Measurements from ENCODE around the gene YBEY. TPM values are rescaled to one million over a fixed set of nuclear protein-coding genes. Genes with fewer than 3 reads are reported as not detected.
"Not testable (repeated sequence)": the region's sequence is repeated elsewhere in the genome, so short reads cannot be mapped to it uniquely, and the experiment has no call there.

YBEY gene
- total RNA-seq, 1 donor from 2014 or later = 8.9 TPM

DNA sequence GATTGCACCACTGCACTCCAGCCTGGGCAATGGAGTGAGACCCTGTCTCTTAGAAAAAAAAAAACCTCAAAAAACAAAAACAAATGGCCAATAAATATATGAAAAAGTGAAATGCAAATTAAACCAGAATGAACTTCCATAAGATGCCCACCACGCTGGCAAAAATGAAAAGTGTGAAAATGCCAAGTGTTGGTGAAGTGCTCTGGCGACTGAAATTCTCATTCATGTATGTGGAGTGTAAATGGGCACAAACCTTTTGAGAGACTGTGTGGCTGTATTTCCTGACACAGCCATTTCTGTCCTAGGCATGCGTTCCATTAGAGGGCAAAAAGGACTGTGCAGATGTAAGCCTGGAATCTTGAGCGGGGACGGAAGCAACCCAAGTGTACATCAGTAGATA is 18.3 kb downstream of the YBEY start:
- DNase-seq (ENCODE audit: low spot score) = no peak

- no peak for DNase-seq (ENCODE audit: low spot score)
Measured at GRCh38 chr21:46304955-46305354, 18.8 kb downstream of the YBEY start.

DNA sequence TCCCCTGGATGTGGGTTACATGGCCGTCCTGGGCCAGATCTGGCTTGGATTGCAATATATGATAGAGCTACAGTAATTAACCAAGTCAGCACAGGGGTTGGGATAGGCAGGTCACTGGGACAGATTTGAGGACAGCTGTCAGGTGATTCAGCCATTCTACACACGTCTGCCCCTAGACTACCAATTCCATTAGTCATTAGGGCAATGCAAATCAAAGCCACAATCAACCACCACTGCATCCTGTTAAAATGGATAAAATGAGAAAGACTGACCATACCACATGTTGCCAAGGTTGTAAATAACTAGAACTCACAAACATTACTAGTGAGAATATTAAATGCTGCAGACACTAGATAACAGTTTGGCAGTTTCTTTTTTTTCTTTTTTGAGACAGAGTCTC is 21.5 kb downstream of the YBEY start:
- DNase-seq (ENCODE audit: low spot score) = no peak

- no peak for DNase-seq (ENCODE audit: low spot score)
Measured at GRCh38 chr21:46308431-46308830, 22.3 kb downstream of the YBEY start.

GRCh38 chr21:46310260-46310659 is 24.1 kb downstream of the YBEY start:
- not testable (repeated sequence) for DNase-seq (ENCODE audit: low spot score)

DNA sequence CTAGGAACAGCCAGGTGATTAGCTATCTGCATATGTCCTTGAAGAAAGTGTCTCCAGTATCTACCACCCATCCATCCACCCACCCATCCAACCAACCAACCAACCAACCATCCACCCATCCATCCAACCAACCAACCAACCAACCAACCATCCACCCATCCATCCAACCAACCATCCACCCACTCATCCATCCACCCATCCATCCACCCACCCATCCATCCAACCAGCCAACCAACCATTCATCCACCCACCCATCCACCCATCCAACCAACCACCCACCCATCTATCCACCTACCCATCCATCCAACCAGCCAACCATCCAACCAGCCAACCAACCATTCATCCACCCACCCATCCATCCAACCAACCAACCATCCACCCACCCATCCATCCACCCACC is 25.4 kb downstream of the YBEY start:
- no peak for DNase-seq (ENCODE audit: low spot score)

DNA sequence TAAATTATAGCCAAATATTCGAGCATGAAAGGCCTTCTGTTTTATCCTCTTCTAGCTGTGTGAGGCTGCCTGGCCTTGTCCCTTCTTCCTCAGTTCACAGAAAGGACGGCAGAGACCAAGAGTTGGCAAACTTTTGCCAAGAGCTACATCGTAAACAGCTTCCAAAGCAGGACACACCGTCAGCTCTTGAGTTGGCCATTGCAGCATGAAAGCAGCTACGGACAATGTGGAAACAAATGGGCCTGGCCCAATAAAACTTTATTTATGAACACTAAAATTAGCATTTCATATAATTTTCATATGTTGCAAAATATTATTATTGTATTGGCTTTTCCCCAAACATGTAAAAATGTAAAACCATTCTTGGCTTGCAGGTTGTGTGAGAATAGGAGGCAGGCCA is 26.8 kb downstream of the YBEY start:
- DNase-seq (ENCODE audit: low spot score) = no peak

DNA sequence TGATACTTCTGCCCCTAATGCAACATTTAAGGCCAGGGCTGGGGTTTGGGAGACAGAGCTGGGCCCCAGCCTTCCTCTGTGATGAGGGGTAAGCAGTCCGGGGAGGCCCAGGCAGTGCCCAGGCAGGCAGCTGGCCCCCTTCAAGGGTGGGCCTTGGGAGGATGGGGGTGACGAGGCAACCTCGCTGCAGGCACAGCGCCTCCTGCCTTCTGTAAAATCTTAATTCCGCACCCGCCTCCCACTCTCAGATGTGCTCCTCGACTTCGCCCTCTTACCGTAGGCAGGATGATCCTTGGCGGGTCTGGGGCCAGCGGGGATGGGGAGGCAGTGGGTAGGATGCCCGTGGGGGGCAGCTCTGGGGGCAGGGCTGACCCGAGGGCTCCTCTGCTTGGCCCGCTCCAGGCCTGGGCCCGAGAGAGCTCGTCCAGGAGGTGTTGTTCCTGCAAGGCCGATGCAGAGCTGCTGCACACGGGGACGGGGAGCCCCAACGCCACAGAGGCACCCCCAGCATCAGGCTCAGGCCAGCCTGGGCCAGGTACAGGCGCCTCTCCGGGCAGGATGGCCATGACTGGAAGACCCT is 28.4 kb downstream of the YBEY start:
- no peak for DNase-seq (ENCODE audit: low spot score)

DNA sequence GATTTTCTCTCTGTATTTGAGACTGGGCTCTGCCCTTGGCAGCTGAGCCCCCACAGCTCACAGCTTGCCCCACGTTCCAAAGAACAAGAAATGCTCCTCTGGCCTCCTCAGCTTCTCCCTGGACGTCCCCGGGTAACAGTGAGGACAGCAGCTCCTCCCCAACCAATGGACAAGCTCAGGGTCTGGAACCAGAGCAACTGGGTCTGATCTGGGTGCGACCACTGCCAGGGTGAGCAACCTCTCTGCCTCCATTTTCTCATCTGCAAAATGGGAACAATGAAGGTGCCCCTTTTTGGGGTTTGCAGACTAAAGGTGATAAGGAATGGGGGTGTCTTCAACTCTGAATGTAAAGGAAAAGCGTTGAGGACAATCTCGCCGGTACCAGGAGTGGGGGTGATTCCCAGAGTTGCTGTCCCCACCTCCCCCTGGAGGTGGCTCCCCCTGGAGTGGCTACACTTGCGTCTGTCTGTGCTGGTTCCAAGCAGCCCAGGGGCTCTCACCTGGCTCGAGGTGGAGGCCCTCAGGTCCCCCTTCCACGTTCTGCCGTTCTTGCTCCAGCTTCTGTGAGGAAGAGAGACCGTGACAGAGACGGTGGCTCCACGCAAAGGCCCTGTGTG is 30.7 kb downstream of the YBEY start:
- no peak for DNase-seq (ENCODE audit: low spot score)

DNA sequence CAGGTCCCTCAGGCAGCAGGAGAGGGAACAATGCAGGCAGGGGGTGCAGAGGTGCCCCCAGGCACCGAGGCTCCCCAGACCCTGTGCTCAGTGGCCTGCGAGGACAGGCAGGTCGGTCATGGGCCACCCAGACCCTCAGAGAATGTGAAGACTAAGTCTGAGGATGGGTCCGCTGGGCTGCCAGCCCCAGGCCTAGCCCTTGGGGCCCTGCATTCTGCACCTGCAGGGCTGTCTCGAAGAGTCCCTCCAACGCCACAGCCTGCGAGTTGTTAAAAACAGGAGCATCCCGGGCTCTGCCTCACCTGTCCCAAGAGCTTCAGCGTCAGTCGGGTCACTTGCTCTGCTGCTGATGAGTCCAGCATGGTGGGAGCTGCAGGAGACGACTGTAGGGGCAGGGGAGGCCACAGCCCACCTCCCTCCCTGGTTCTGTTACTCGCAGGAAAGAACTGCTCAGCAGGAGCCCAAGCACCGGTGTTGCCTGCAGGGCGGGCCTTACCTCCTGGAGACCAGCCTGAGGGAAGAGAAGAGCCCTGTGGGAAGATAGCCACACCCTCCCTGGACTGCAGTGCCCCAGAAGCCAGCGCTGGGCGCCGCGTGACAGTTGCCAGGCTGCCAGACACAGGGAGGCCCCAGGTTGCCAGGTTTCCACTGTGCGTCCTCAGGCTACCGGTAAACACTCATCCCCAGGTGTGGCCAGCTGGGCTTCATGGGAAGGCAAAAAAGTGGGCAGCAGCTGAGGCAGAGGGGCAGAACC is 31.7 kb downstream of the YBEY start:
- peak; percentile 64 for DNase-seq (ENCODE audit: low spot score)

GRCh38 chr21:46318464-46318845 is 32.3 kb downstream of the YBEY start:
- DNase-seq (ENCODE audit: low spot score) = no peak

DNA sequence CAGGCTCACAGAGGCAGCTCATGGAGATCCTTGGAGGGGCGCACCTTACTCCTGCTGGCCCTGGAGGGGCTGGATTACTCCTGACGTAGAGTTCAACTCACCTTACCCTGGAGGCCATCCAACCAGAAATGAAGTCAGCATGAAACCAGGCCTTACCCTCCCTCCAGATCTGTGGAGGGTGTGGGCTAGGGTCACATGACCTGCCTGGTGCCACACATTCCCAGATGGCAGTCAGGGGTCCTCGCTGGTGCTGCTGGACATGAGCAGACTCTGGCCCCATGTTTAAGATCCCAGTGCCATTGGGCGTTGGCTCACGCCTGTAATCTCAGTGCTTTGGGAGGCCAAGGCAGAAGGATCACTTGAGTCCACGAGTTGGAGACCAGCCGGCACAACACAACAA is 33.0 kb downstream of the YBEY start:
- DNase-seq (ENCODE audit: low spot score) = no peak

GRCh38 chr21:46320331-46320801 is 34.2 kb downstream of the YBEY start:
- no peak for DNase-seq (ENCODE audit: low spot score)

GRCh38 chr21:46322351-46323226 is 36.4 kb downstream of the YBEY start:
- DNase-seq (ENCODE audit: low spot score) = no peak

GRCh38 chr21:46323227-46323709 is 37.1 kb downstream of the YBEY start:
- DNase-seq (ENCODE audit: low spot score) = no peak

- DNase-seq (ENCODE audit: low spot score) = peak; percentile 98
Measured at GRCh38 chr21:46323710-46324389, 37.7 kb downstream of the YBEY start, which contains the start of the genes C21orf58 and PCNT. Gene C21orf58, minus strand, starts transcription at chr21:46323870. Its CDS starts 1,132 bp downstream, at chr21:46322738. Gene PCNT, plus strand, starts transcription at chr21:46324156. Its CDS starts 73 bp downstream, at chr21:46324229.

GRCh38 chr21:46324390-46325072 is 38.4 kb downstream of the YBEY start:
- peak; percentile 82 for DNase-seq (ENCODE audit: low spot score)

GRCh38 chr21:46325073-46325912 is 39.2 kb downstream of the YBEY start:
- no peak for DNase-seq (ENCODE audit: low spot score)

- DNase-seq (ENCODE audit: low spot score) = no peak
Measured at GRCh38 chr21:46326110-46326703, 40.1 kb downstream of the YBEY start.
